Measurements from ENCODE around the gene KDM1B. TPM values are rescaled to one million over a fixed set of nuclear protein-coding genes. Genes with fewer than 3 reads are reported as not detected.
"Not testable (repeated sequence)": the region's sequence is repeated elsewhere in the genome, so short reads cannot be mapped to it uniquely, and the experiment has no call there.

The KDM1B gene
- total and polyA plus RNA-seq, 7 donors = 7.7 to 33.4 (median 21.7) TPM

GRCh38 chr6:18233770-18234169 lies 78.5 kb downstream of the KDM1B start:
- H3K27ac ChIP-seq; DNase-seq; H3K27me3 ChIP-seq (ENCODE audit: insufficient read depth in 3 of 3, low read length in 2 of 3); H3K4me1 ChIP-seq; ATAC-seq; intact Hi-C loops (cut with DNase I); H3K4me3 ChIP-seq: not testable (repeated sequence)
- 91 to 98% (median 95%) methylated on average over 3 of the region's 4 CpGs for WGBS, 3 donors
- peaks cover 14% of the 10 kb centered on the region for H3K9me3 ChIP-seq
- peaks cover 3 to 64% of the 10 kb centered on the region in 2 donors for H3K36me3 ChIP-seq (ENCODE audit: insufficient read depth in 1 of 2, low read depth in 1 of 2)

GRCh38 chr6:18234564-18234963 lies 79.3 kb downstream of the KDM1B start:
- peaks cover 3 to 57% of the 10 kb centered on the region in 2 donors for H3K36me3 ChIP-seq (ENCODE audit: insufficient read depth in 1 of 2, low read depth in 1 of 2)
- no peak overlapping the region for H3K4me3 ChIP-seq

GRCh38 chr6:18235524-18235923 lies 80.3 kb downstream of the KDM1B start:
- H3K27me3 ChIP-seq (ENCODE audit: insufficient read depth in 3 of 3, low read length in 2 of 3) = no peaks in the 10 kb centered on the region
- WGBS, 3 donors = 81 to 99% (median 97%) methylated on average over 3 of the region's 3 CpGs
- H3K4me1 ChIP-seq = no peaks in the 10 kb centered on the region
- no peak overlapping the region for H3K27ac ChIP-seq
- DNase-seq (no peak), ATAC-seq (no peak)
- H3K9me3 ChIP-seq = peaks cover 14% of the 10 kb centered on the region
- no peak for TF ChIP-seq CTCF (IDR thresholded peaks at IDR 0.05)
- intact Hi-C loops (cut with DNase I) = no loop called here
- H3K4me3 ChIP-seq = no peak overlapping the region
- peaks cover 3 to 58% of the 10 kb centered on the region in 2 donors for H3K36me3 ChIP-seq (ENCODE audit: insufficient read depth in 1 of 2, low read depth in 1 of 2)

More at GRCh38 chr6:18234564-18234963, 79.3 kb downstream of the KDM1B start:
- 96 to 98% (median 98%) methylated on average over 1 of the region's 1 CpG for WGBS, 3 donors
- ATAC-seq = no peak
- Histone ChIP-seq H3K4me1 (no peaks in the 10 kb centered on the region), H3K27me3 (ENCODE audit: insufficient read depth in 3 of 3, low read length in 2 of 3) (no peaks in the 10 kb centered on the region), H3K27ac (no peak overlapping the region), H3K9me3 (peaks cover 14% of the 10 kb centered on the region)
- no peak for DNase-seq
- no peak for TF ChIP-seq CTCF (IDR thresholded peaks at IDR 0.05)
- intact Hi-C loops (cut with DNase I) = no loop called here

GRCh38 chr6:18237167-18237566 lies 81.9 kb downstream of the KDM1B start:
- Histone ChIP-seq H3K36me3 (ENCODE audit: insufficient read depth in 1 of 2, low read depth in 1 of 2) (peaks cover 3 to 56% of the 10 kb centered on the region in 2 donors), H3K27me3 (ENCODE audit: insufficient read depth in 3 of 3, low read length in 2 of 3) (no peaks in the 10 kb centered on the region), H3K9me3 (peaks cover 7% of the 10 kb centered on the region), H3K27ac (peak overlapping the region; percentile 1), H3K4me1 (no peaks in the 10 kb centered on the region), H3K4me3 (no peak overlapping the region)
- ATAC-seq (no peak), DNase-seq (no peak)
- TF ChIP-seq CTCF (IDR thresholded peaks at IDR 0.05) = no peak
- 95 to 98% (median 98%) methylated on average over 1 of the region's 1 CpG for WGBS, 3 donors
- intact Hi-C loops (cut with DNase I) = no loop called here

GRCh38 chr6:18240230-18240629 lies 85.0 kb downstream of the KDM1B start:
- H3K4me1 ChIP-seq = no peaks in the 10 kb centered on the region
- intact Hi-C loops (cut with DNase I) = no loop called here
- H3K27me3 ChIP-seq (ENCODE audit: insufficient read depth in 3 of 3, low read length in 2 of 3) = no peaks in the 10 kb centered on the region
- TF ChIP-seq CTCF (IDR thresholded peaks at IDR 0.05) = no peak
- WGBS, 3 donors = 66 to 75% (median 69%) methylated on average over 2 of the region's 2 CpGs
- ATAC-seq (no peak), DNase-seq (no peak)
- H3K4me3 ChIP-seq = no peak overlapping the region
- no peak overlapping the region for H3K27ac ChIP-seq
- H3K9me3 ChIP-seq = no peaks in the 10 kb centered on the region
- peaks cover 0 to 73% of the 10 kb centered on the region in 2 donors for H3K36me3 ChIP-seq (ENCODE audit: insufficient read depth in 1 of 2, low read depth in 1 of 2)
